Stimulated activated naive CD8-positive, alpha-beta T cell treated with anti-CD3 and anti-CD28 coated beads, Interleukin-15, amount 100 ng/mL, for 72 hours (primary cell): ENCODE measurements around the gene DEFB124.
"Not testable (repeated sequence)": the region's sequence is repeated elsewhere in the genome, so short reads cannot be mapped to it uniquely, and the experiment has no call there.

Source experiments
- ATAC-seq: fragments of 150-1000 bp; cut with Tn5 transposase; 2 replicates; pipeline ENCODE4 v1.10.0; 2021; ENCODE audit warnings: mild to moderate bottlenecking, moderate library complexity
- DNase-seq, 2 donors: peaks; one replicate each; pipeline ENCODE4 v3.0.0; 2021 to 2022
- H3K27ac Mint-ChIP-seq, 2 donors: one replicate each; pipeline ENCODE4 v1.8.0; 2022; ENCODE audit warnings: mild to moderate bottlenecking in 2 of 2, mixed read lengths in 2 of 2, moderate library complexity in 2 of 2
- H3K27me3 Mint-ChIP-seq: one replicate; pipeline ENCODE4 v1.8.0; 2022; ENCODE audit warnings: mixed read lengths
- H3K4me1 Mint-ChIP-seq: one replicate; pipeline ENCODE4 v1.8.0; 2022; ENCODE audit warnings: mild to moderate bottlenecking, mixed read lengths
- H3K4me3 Mint-ChIP-seq, 2 donors: one replicate each; pipeline ENCODE4 v1.8.0; 2022; ENCODE audit warnings: mild to moderate bottlenecking in 2 of 2, mixed read lengths in 2 of 2, moderate library complexity in 1 of 2
- H3K9me3 Mint-ChIP-seq, 2 donors: one replicate each; pipeline ENCODE4 v1.8.0; 2022; ENCODE audit warnings: mixed read lengths in 2 of 2

The DEFB124 gene

GRCh38 chr20:31474758-31475427, at the start of gene DEFB124, which contains the start of gene REM1:
Gene DEFB124 (minus strand): TSS chr20:31475127. CDS start chr20:31473013, 2,114 bp downstream.
Gene REM1 (plus strand): TSS chr20:31475288. CDS start chr20:31476446, 1,158 bp downstream.
- no peak within 1 kb of the TSS for H3K27ac Mint-ChIP-seq
- H3K4me1 Mint-ChIP-seq = peaks cover 20% of the 10 kb centered on the region
- H3K27me3 Mint-ChIP-seq = peaks cover 67% of the 10 kb centered on the region
- DNase-seq (no peak), ATAC-seq (peak; percentile 19)
- H3K4me3 Mint-ChIP-seq = peak within 1 kb of the TSS in 1 of 2 donors; percentile 52
- peaks cover 0 to 5% of the 10 kb centered on the region in 2 donors for H3K9me3 Mint-ChIP-seq

GRCh38 chr20:31523361-31524283, 48.7 kb upstream of the DEFB124 start:
- ATAC-seq = no peak
- H3K27ac Mint-ChIP-seq = peak overlapping the region in 1 of 2 donors; percentile 67
- DNase-seq = no peak
- no peak overlapping the region for H3K4me3 Mint-ChIP-seq
- H3K27me3 Mint-ChIP-seq = no peaks in the 10 kb centered on the region
- H3K4me1 Mint-ChIP-seq = peaks cover 49% of the 10 kb centered on the region
- H3K9me3 Mint-ChIP-seq = no peaks in the 10 kb centered on the region

GRCh38 chr20:31522731-31523130, 47.8 kb upstream of the DEFB124 start:
- peak overlapping the region in 1 of 2 donors; percentile 37 for H3K27ac Mint-ChIP-seq
- H3K9me3 Mint-ChIP-seq = no peaks in the 10 kb centered on the region
- H3K27me3 Mint-ChIP-seq = no peaks in the 10 kb centered on the region
- DNase-seq = no peak
- no peak for ATAC-seq
- no peak overlapping the region for H3K4me3 Mint-ChIP-seq
- H3K4me1 Mint-ChIP-seq = peaks cover 49% of the 10 kb centered on the region

GRCh38 chr20:31521267-31521666, 46.3 kb upstream of the DEFB124 start:
- not testable (repeated sequence) for ATAC-seq, H3K27me3 Mint-ChIP-seq, DNase-seq, H3K9me3 Mint-ChIP-seq, H3K4me3 Mint-ChIP-seq
- Mint-ChIP-seq H3K27ac (peak overlapping the region in 1 of 2 donors; percentile 21), H3K4me1 (peaks cover 49% of the 10 kb centered on the region)

- peaks cover 33% of the 10 kb centered on the region for H3K4me1 Mint-ChIP-seq
- no peak overlapping the region for H3K27ac Mint-ChIP-seq
- H3K27me3 Mint-ChIP-seq = no peaks in the 10 kb centered on the region
- ATAC-seq = no peak
- no peaks in the 10 kb centered on the region for H3K9me3 Mint-ChIP-seq
- H3K4me3 Mint-ChIP-seq = no peak overlapping the region
- no peak for DNase-seq
These were observed 42.4 kb upstream of the DEFB124 start for GRCh38 chr20:31517373-31517772.

GRCh38 chr20:31516651-31517050, 41.7 kb upstream of the DEFB124 start:
- ATAC-seq = peak; percentile 43
- Mint-ChIP-seq H3K4me1 (peaks cover 27% of the 10 kb centered on the region), H3K9me3 (no peaks in the 10 kb centered on the region), H3K27me3 (no peaks in the 10 kb centered on the region), H3K4me3 (no peak overlapping the region), H3K27ac (no peak overlapping the region)
- peak in 1 of 2 donors; percentile 23 for DNase-seq

GRCh38 chr20:31516166-31516565, 41.2 kb upstream of the DEFB124 start:
- no peak for ATAC-seq
- no peaks in the 10 kb centered on the region for H3K9me3 Mint-ChIP-seq
- no peaks in the 10 kb centered on the region for H3K27me3 Mint-ChIP-seq
- no peak overlapping the region for H3K27ac Mint-ChIP-seq
- H3K4me3 Mint-ChIP-seq = no peak overlapping the region
- no peak for DNase-seq
- peaks cover 22% of the 10 kb centered on the region for H3K4me1 Mint-ChIP-seq

GRCh38 chr20:31515775-31516107, 40.8 kb upstream of the DEFB124 start:
- DNase-seq (peak in 1 of 2 donors; percentile 13), ATAC-seq (no peak)
- H3K27ac Mint-ChIP-seq = no peak overlapping the region
- no peaks in the 10 kb centered on the region for H3K27me3 Mint-ChIP-seq
- H3K4me1 Mint-ChIP-seq = peaks cover 18% of the 10 kb centered on the region
- no peak overlapping the region for H3K4me3 Mint-ChIP-seq
- H3K9me3 Mint-ChIP-seq = no peaks in the 10 kb centered on the region

- Mint-ChIP-seq H3K4me3 (no peak overlapping the region), H3K9me3 (no peaks in the 10 kb centered on the region), H3K27ac (no peak overlapping the region), H3K4me1 (peaks cover 13% of the 10 kb centered on the region), H3K27me3 (no peaks in the 10 kb centered on the region)
- DNase-seq (no peak), ATAC-seq (no peak)
These were observed 40.3 kb upstream of the DEFB124 start for GRCh38 chr20:31515072-31515774.

- Mint-ChIP-seq H3K4me1 (peaks cover 7% of the 10 kb centered on the region), H3K4me3 (peak within 1 kb of the TSS in 1 of 2 donors; percentile 74), H3K9me3 (no peaks in the 10 kb centered on the region), H3K27ac (peak within 1 kb of the TSS; percentile 55 to 75), H3K27me3 (peaks cover 1% of the 10 kb centered on the region)
- ATAC-seq (peak; percentile 88), DNase-seq (peak; percentile 85 to 88)
These were observed 39.5 kb upstream of the DEFB124 start, which contains the start of gene HM13 for GRCh38 chr20:31514154-31515071. Gene HM13 (plus strand): TSS chr20:31514442. CDS start chr20:31514552, 110 bp downstream.

- no peak overlapping the region for H3K4me3 Mint-ChIP-seq
- DNase-seq = no peak
- H3K4me1 Mint-ChIP-seq = no peaks in the 10 kb centered on the region
- H3K27me3 Mint-ChIP-seq = peaks cover 29% of the 10 kb centered on the region
- H3K27ac Mint-ChIP-seq = no peak overlapping the region
- H3K9me3 Mint-ChIP-seq = peaks cover 0 to 7% of the 10 kb centered on the region in 2 donors
- ATAC-seq = no peak
These were observed 33.8 kb upstream of the DEFB124 start for GRCh38 chr20:31508517-31509244.

GRCh38 chr20:31505903-31506302, 31.0 kb upstream of the DEFB124 start:
- no peak overlapping the region for H3K27ac Mint-ChIP-seq
- no peak overlapping the region for H3K4me3 Mint-ChIP-seq
- ATAC-seq (no peak), DNase-seq (no peak)
- H3K9me3 Mint-ChIP-seq = peaks cover 0 to 7% of the 10 kb centered on the region in 2 donors
- H3K4me1 Mint-ChIP-seq = no peaks in the 10 kb centered on the region
- H3K27me3 Mint-ChIP-seq = peaks cover 33% of the 10 kb centered on the region

GRCh38 chr20:31502884-31503673, 28.2 kb upstream of the DEFB124 start:
- Mint-ChIP-seq H3K27ac (peak overlapping the region in 1 of 2 donors; percentile 27), H3K27me3 (peaks cover 22% of the 10 kb centered on the region)
- H3K4me3 Mint-ChIP-seq, H3K4me1 Mint-ChIP-seq, H3K9me3 Mint-ChIP-seq: not testable (repeated sequence)
- peak; percentile 72 to 78 for DNase-seq
- peak; percentile 97 for ATAC-seq
